ENCODE measurements around the gene SLC5A10. TPM values are rescaled to one million over a fixed set of nuclear protein-coding genes. Genes with fewer than 3 reads are reported as not detected.

SLC5A10 gene
- total and polyA plus RNA-seq, 10 donors, result 0.17 to 2.1 (median 1.5) TPM; not detected in 5

DNA sequence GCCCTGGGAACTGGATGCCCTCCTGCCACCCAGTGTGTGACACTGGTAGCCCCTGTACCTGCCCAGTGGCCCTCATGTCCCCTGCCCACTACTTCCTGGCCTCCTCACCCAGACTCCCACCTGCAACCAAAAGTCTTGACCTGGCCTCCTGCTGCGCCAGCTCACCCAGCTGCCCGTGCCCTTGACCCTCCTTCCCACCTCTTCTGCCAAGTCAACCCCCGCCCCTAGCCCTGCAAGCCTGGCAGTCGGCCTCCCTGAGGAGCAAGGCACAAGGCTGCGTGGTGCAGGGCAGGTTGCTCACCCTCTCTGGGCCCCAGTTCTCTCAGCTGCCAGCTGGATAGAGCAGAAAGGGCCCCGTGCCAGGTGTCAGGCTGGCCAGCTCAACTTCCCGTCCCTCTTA, 64.9 kb downstream of the SLC5A10 start:
- TF ChIP-seq, protein P1, sequence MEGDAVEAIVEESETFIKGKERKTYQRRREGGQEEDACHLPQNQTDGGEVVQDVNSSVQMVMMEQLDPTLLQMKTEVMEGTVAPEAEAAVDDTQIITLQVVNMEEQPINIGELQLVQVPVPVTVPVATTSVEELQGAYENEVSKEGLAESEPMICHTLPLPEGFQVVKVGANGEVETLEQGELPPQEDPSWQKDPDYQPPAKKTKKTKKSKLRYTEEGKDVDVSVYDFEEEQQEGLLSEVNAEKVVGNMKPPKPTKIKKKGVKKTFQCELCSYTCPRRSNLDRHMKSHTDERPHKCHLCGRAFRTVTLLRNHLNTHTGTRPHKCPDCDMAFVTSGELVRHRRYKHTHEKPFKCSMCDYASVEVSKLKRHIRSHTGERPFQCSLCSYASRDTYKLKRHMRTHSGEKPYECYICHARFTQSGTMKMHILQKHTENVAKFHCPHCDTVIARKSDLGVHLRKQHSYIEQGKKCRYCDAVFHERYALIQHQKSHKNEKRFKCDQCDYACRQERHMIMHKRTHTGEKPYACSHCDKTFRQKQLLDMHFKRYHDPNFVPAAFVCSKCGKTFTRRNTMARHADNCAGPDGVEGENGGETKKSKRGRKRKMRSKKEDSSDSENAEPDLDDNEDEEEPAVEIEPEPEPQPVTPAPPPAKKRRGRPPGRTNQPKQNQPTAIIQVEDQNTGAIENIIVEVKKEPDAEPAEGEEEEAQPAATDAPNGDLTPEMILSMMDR (IDR thresholded peaks at IDR 0.05 in 8 of 11, conservative IDR thresholded peaks at IDR 0.05 in 3 of 11), result no peak
- peak in 2 of 3 donors; percentile 39 to 56 for TF ChIP-seq POLR2AphosphoS5 (IDR thresholded peaks at IDR 0.05)
- no peak for TF ChIP-seq POLR2A (IDR thresholded peaks at IDR 0.05)
- intact Hi-C loops (cut with DNase I; ENCODE audit: low total_unique reads), result loop anchor here (10.0 kb wide), 1 partner anchor 72 kb away; no protein-coding TSS in a partner anchor
- no peaks in the 10 kb centered on the region for H3K4me1 ChIP-seq
- no peak overlapping the region for H3K27ac ChIP-seq
- H3K4me3 ChIP-seq, result no peak overlapping the region
- peak; percentile 69 for DNase-seq
- peaks cover 0 to 16% (median 0%) of the 10 kb centered on the region in 7 donors for H3K27me3 ChIP-seq (replicated peaks in 1 of 7)
- peaks cover 0 to 18% (median 10%) of the 10 kb centered on the region in 6 donors for H3K36me3 ChIP-seq
- WGBS, 5 donors, result 54 to 74% (median 64%) methylated on average over 6 to 7 of the region's 7 CpGs
- H3K9me3 ChIP-seq, result no peaks in the 10 kb centered on the region

DNA sequence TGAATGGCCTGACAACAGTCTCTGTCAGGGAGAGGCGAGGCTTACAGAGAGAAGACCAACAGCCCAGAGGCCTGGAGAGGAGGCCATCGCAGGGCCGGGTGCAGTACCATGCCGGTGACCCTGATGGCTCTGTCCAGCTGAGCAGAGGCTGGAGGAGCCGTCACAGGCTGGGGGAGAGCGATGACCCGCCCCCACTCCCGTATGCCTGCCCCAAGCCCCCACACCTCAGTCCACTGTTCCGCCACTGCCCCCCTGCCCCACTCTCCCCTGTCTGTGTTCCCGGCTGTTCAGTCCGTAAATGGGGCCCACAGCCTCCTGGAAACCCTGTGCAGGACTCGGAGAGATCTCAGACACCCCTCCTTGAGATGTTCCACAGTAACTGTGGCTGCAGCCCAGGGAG, 65.4 kb downstream of the SLC5A10 start:
- DNase-seq, result peak; percentile 62
- H3K4me1 ChIP-seq, result no peaks in the 10 kb centered on the region
- 66 to 86% (median 80%) methylated on average over 9 to 12 of the region's 12 CpGs for WGBS, 5 donors
- peaks cover 0 to 23% (median 15%) of the 10 kb centered on the region in 6 donors for H3K36me3 ChIP-seq
- intact Hi-C loops (cut with DNase I; ENCODE audit: low total_unique reads), result loop anchor here (10.0 kb wide), 1 partner anchor 73 kb away; no protein-coding TSS in a partner anchor
- H3K4me3 ChIP-seq, result no peak overlapping the region
- H3K27me3 ChIP-seq (replicated peaks in 1 of 7), result peaks cover 0 to 16% (median 0%) of the 10 kb centered on the region in 7 donors
- no peaks in the 10 kb centered on the region for H3K9me3 ChIP-seq
- TF ChIP-seq, protein P1 (IDR thresholded peaks at IDR 0.05 in 8 of 11, conservative IDR thresholded peaks at IDR 0.05 in 3 of 11), result no peak
- TF ChIP-seq POLR2A (IDR thresholded peaks at IDR 0.05) (no peak), POLR2AphosphoS5 (IDR thresholded peaks at IDR 0.05) (no peak)
- no peak overlapping the region for H3K27ac ChIP-seq

DNA sequence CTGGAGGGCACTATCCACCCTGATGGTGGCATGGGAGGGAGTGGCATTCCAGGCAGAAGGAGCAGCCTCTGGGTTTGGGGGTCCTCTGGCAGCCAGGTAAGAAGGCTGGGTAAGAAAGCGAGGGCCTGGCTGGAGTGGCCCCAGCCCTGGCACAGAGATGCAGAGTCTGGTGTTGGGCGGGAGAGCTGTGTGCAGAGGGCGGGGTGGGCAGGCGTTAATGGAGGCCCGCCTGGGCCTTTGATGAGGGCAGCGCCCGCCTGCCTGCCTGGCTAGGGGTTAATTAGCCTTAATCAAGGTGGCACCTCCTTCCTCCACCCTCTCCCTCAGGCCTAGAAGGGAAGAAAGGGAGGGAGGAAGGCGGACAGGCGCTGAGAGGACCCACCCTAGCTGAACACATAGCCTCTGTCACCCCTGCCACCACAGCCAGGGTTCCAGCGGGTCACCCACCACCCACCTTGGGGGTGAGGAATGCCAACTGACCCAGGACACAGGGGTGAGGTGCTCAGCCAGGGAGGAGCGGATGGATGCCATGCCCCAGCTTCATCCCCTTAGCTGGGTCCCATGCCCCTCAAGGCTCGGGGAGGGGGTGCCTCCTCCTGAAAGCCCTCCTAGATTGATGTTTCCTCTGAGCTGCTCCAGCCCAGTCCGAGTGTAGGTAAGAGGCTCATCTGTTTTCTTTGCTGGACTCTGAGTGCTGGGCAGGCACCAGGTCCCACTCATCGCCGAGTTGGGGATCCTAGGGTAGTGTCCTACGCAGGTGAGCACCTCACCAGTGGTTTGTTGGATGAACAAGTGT, 66.0 kb downstream of the SLC5A10 start:
- DNase-seq, result peak; percentile 63

More for the DNA sequence above, 66.0 kb downstream of the SLC5A10 start:
- Histone ChIP-seq H3K36me3 (peaks cover 0 to 29% (median 16%) of the 10 kb centered on the region in 6 donors), H3K9me3 (no peaks in the 10 kb centered on the region), H3K4me1 (no peaks in the 10 kb centered on the region), H3K4me3 (no peak overlapping the region), H3K27me3 (replicated peaks in 1 of 7) (peaks cover 0 to 16% (median 0%) of the 10 kb centered on the region in 7 donors), H3K27ac (no peak overlapping the region)
- 74 to 88% (median 78%) methylated on average over 11 to 16 of the region's 16 CpGs for WGBS, 5 donors
- TF ChIP-seq, protein P1 (IDR thresholded peaks at IDR 0.05 in 8 of 11, conservative IDR thresholded peaks at IDR 0.05 in 3 of 11), result no peak
- TF ChIP-seq POLR2AphosphoS5 (IDR thresholded peaks at IDR 0.05), result peak; percentile 23 to 75 (median 61)
- intact Hi-C loops (cut with DNase I; ENCODE audit: low total_unique reads), result loop anchor here (10.0 kb wide), 1 partner anchor 73 kb away; no protein-coding TSS in a partner anchor
